Activated naive CD4-positive, alpha-beta T cell treated with anti-CD3 and anti-CD28 coated beads, Interleukin-2, amount 50 U/mL, for 24 hours (primary cell): ENCODE measurements around the gene PLPP6.

Source experiments
- H3K27ac Mint-ChIP-seq: one replicate; pipeline ENCODE4 v1.8.0; 2021; ENCODE audit warnings: mild to moderate bottlenecking, mixed read lengths
- H3K27me3 Mint-ChIP-seq: one replicate; pipeline ENCODE4 v1.8.0; 2021; ENCODE audit warnings: mixed read lengths
- H3K36me3 Mint-ChIP-seq: one replicate; pipeline ENCODE4 v1.8.0; 2021; ENCODE audit warnings: mixed read lengths
- H3K4me1 Mint-ChIP-seq: one replicate; pipeline ENCODE4 v1.8.0; 2021; ENCODE audit warnings: mixed read lengths
- H3K4me3 Mint-ChIP-seq: one replicate; pipeline ENCODE4 v1.8.0; 2021; ENCODE audit warnings: mild to moderate bottlenecking, mixed read lengths
- H3K9me3 Mint-ChIP-seq: one replicate; pipeline ENCODE4 v1.8.0; 2021; ENCODE audit warnings: mixed read lengths

Gene PLPP6

DNA sequence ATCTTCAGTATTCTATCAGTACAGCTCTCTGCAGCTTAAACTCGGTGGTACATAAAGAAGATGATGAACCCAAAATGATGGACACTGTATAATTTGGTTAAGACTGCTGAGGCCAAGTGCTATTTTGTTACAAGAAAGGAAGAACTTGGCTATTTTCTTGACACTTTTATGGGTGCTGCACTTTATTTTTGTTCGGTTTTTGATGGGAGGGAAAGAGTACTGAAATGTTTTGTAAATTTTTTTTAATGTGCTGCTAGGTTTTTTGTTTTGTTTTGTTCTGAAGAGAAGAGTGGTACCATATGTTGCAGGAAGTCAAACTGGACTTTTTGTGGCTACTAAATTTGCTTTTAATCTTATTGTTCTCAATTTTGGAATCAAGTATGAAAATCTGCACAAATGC, 43.9 kb downstream of the PLPP6 start:
- no peaks in the 10 kb centered on the region for H3K27me3 Mint-ChIP-seq
- H3K9me3 Mint-ChIP-seq: no peaks in the 10 kb centered on the region
- H3K4me1 Mint-ChIP-seq: peaks cover 41% of the 10 kb centered on the region
- H3K27ac Mint-ChIP-seq: peak overlapping the region; percentile 79
- peaks cover 9% of the 10 kb centered on the region for H3K36me3 Mint-ChIP-seq
- no peak overlapping the region for H3K4me3 Mint-ChIP-seq

DNA sequence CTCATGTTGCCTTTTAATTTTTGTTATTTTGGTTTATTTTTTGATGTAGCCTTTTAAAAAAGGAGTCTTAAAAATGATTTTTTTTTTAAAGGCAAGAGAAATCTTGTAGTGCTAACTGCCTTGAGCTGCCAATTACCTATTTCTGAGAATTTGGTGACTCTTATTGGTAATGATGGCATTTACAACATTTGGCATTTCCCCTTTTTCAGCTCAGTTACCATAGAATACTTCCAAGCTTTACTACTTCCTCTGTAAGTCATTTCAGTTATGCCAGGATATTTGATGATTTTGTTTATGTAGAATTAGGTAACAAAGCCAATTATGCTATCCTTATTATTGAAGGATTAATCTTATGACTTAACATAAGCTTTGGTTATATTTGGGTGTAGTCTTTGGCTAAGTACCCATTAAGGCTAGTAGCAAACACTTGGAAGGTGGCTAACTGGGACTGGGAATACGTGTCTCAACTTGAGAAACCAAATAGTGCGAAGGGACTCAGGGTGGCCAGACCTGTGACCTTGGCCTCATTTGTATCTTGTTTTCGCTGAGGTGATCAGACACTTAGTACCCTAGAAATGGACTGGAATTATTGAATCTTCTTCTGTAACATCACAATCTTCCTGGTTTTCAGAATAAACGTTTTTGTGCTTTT, 45.0 kb downstream of the PLPP6 start:
- H3K27ac Mint-ChIP-seq: peak overlapping the region; percentile 33
- H3K36me3 Mint-ChIP-seq: peaks cover 7% of the 10 kb centered on the region
- H3K4me3 Mint-ChIP-seq: no peak overlapping the region
- no peaks in the 10 kb centered on the region for H3K27me3 Mint-ChIP-seq
- H3K4me1 Mint-ChIP-seq: peaks cover 30% of the 10 kb centered on the region
- H3K9me3 Mint-ChIP-seq: no peaks in the 10 kb centered on the region

DNA sequence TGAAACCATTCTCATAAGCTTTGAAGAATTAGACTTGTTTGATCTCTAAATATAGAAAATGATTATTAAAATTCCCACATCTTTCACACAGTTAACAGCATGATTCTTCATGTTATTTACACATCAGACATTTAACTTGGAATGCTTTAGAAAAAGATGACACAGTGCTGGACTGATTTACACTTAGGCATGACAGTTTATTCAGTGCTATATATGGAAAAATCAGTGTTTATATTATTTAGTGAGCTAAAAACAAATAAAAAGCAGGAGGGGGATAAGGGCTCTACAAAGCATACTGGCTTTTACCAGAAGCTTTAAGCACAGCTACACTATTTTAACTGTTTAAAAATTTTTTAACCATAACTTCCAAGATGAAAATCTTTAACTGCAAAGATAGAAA, 47.3 kb downstream of the PLPP6 start:
- peaks cover 25% of the 10 kb centered on the region for H3K4me1 Mint-ChIP-seq
- peaks cover 7% of the 10 kb centered on the region for H3K36me3 Mint-ChIP-seq
- H3K4me3 Mint-ChIP-seq: no peak overlapping the region
- no peaks in the 10 kb centered on the region for H3K27me3 Mint-ChIP-seq
- H3K9me3 Mint-ChIP-seq: no peaks in the 10 kb centered on the region
- peak overlapping the region; percentile 19 for H3K27ac Mint-ChIP-seq

DNA sequence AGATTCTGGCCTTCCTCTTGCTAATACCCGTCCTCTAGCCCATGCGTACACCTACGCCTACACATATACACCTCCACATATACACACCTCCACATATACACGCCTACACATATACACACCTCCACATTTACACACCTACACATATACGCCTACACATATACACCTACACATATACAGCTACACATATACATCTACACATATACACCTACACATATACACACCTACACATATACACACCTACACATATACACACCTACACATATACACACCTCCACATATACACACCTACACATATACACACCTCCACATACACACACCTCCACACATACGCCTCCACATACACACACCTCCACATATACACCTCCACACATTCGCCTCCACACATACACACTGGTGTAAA, 51.8 kb downstream of the PLPP6 start:
- Mint-ChIP-seq H3K4me3 (no peak overlapping the region), H3K27me3 (no peaks in the 10 kb centered on the region), H3K9me3 (no peaks in the 10 kb centered on the region), H3K4me1 (peaks cover 13% of the 10 kb centered on the region), H3K27ac (peak overlapping the region; percentile 57), H3K36me3 (peaks cover 4% of the 10 kb centered on the region)

DNA sequence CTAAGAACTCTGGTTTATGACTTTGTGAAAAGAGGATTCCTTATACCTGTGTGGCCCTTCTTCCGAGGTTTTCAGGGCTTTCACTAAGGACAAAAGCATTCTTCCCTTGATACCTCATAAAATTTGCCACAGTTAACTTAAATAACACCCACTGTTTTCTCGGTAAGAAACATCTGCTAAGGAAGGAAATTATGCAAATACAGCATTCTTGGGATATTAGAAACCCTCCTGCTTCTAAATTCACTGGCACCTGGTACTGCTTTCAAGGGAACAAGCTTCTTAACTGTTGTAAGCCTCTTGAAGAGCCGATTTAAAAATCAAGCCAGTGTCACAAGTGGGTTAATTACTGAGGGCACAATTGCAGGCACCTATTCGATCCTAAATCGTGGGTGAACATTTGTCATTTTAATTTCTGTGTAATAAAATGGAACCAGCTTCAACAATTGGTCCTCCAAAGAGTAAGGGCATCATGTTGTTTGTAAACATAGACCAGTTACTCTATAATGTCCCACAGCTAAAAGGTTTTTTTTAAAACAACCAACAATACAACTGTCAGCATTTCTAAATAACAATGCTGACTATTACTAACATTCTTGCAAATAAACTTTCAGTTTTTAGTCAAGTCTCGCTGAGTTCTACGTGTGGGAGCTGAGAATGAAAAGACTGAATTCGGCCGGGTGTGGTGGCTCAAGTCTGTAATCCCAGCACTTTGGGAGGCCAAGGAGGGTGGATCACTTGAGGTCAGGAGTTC, 52.3 kb downstream of the PLPP6 start:
- H3K4me3 Mint-ChIP-seq: no peak overlapping the region
- peaks cover 8% of the 10 kb centered on the region for H3K4me1 Mint-ChIP-seq
- no peaks in the 10 kb centered on the region for H3K27me3 Mint-ChIP-seq
- H3K27ac Mint-ChIP-seq: peak overlapping the region; percentile 57
- H3K9me3 Mint-ChIP-seq: no peaks in the 10 kb centered on the region
- peaks cover 6% of the 10 kb centered on the region for H3K36me3 Mint-ChIP-seq
